WERI-Rb-1 (cell line): ENCODE data around the gene POLE.

Source experiments
- DNase-seq: peaks from one replicate; pipeline ENCODE4 v3.0.0-alpha.2; 2020
- H3K27ac ChIP-seq: fragments of 250-450 bp; sonication (Bioruptor Pico); 2 replicates; pipeline ENCODE4 v1.5.1; 2020; ENCODE audit warnings: mild to moderate bottlenecking, moderate library complexity
- H3K27me3 ChIP-seq: fragments of 250-450 bp; sonication (Bioruptor Pico); 2 replicates; pipeline ENCODE4 v1.5.1; 2021; ENCODE audit warnings: mild to moderate bottlenecking, low read depth, moderate library complexity; ENCODE audit not compliant: insufficient read depth, severe bottlenecking
- H3K36me3 ChIP-seq: fragments of 250-450 bp; sonication (Bioruptor Pico); 2 replicates; pipeline ENCODE4 v1.5.1; 2020; ENCODE audit warnings: mild to moderate bottlenecking, moderate library complexity
- H3K4me3 ChIP-seq: 2 replicates; pipeline ENCODE4 v1.5.1; 2011; ENCODE audit warnings: low read depth, mild to moderate bottlenecking, control low read depth, low read length
- H3K9me3 ChIP-seq: fragments of 250-450 bp; sonication (Bioruptor Pico); 2 replicates; pipeline ENCODE4 v1.5.1; 2021; ENCODE audit warnings: mild to moderate bottlenecking, moderate library complexity; ENCODE audit not compliant: severe bottlenecking
- TF ChIP-seq, protein P1 (sequence below): IDR thresholded peaks from 2 replicates; pipeline ENCODE4 v1.5.1; 2011; ENCODE audit warnings: low read depth, mild to moderate bottlenecking, control low read depth, inconsistent platforms, low read length

POLE gene, protein sequence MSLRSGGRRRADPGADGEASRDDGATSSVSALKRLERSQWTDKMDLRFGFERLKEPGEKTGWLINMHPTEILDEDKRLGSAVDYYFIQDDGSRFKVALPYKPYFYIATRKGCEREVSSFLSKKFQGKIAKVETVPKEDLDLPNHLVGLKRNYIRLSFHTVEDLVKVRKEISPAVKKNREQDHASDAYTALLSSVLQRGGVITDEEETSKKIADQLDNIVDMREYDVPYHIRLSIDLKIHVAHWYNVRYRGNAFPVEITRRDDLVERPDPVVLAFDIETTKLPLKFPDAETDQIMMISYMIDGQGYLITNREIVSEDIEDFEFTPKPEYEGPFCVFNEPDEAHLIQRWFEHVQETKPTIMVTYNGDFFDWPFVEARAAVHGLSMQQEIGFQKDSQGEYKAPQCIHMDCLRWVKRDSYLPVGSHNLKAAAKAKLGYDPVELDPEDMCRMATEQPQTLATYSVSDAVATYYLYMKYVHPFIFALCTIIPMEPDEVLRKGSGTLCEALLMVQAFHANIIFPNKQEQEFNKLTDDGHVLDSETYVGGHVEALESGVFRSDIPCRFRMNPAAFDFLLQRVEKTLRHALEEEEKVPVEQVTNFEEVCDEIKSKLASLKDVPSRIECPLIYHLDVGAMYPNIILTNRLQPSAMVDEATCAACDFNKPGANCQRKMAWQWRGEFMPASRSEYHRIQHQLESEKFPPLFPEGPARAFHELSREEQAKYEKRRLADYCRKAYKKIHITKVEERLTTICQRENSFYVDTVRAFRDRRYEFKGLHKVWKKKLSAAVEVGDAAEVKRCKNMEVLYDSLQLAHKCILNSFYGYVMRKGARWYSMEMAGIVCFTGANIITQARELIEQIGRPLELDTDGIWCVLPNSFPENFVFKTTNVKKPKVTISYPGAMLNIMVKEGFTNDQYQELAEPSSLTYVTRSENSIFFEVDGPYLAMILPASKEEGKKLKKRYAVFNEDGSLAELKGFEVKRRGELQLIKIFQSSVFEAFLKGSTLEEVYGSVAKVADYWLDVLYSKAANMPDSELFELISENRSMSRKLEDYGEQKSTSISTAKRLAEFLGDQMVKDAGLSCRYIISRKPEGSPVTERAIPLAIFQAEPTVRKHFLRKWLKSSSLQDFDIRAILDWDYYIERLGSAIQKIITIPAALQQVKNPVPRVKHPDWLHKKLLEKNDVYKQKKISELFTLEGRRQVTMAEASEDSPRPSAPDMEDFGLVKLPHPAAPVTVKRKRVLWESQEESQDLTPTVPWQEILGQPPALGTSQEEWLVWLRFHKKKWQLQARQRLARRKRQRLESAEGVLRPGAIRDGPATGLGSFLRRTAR (N-terminal part only)

GRCh38 chr12:132687211-132688164 lies at the start of gene POLE, which contains the start of gene PXMP2:
TSS of gene POLE (minus strand) at chr12:132687342. CDS start at chr12:132687315, 27 bp downstream.
TSS of gene PXMP2 (plus strand) at chr12:132687587. CDS start at chr12:132687671, 84 bp downstream.
- Histone ChIP-seq H3K27me3 (no peaks in the 10 kb centered on the region), H3K4me3 (peak within 1 kb of the TSS; percentile 73), H3K27ac (peak within 1 kb of the TSS; percentile 91), H3K36me3 (peaks cover 41% of the 10 kb centered on the region), H3K9me3 (no peaks in the 10 kb centered on the region)
- peak; percentile 96 for DNase-seq
- TF ChIP-seq, protein P1, sequence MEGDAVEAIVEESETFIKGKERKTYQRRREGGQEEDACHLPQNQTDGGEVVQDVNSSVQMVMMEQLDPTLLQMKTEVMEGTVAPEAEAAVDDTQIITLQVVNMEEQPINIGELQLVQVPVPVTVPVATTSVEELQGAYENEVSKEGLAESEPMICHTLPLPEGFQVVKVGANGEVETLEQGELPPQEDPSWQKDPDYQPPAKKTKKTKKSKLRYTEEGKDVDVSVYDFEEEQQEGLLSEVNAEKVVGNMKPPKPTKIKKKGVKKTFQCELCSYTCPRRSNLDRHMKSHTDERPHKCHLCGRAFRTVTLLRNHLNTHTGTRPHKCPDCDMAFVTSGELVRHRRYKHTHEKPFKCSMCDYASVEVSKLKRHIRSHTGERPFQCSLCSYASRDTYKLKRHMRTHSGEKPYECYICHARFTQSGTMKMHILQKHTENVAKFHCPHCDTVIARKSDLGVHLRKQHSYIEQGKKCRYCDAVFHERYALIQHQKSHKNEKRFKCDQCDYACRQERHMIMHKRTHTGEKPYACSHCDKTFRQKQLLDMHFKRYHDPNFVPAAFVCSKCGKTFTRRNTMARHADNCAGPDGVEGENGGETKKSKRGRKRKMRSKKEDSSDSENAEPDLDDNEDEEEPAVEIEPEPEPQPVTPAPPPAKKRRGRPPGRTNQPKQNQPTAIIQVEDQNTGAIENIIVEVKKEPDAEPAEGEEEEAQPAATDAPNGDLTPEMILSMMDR, result no peak

GRCh38 chr12:132736913-132737312 lies 49.8 kb upstream of the POLE start:
- DNase-seq, result no peak
- TF ChIP-seq, protein P1, result no peak
- Histone ChIP-seq H3K27ac (no peak overlapping the region), H3K9me3 (no peaks in the 10 kb centered on the region), H3K4me3 (no peak overlapping the region), H3K36me3 (peaks cover 76% of the 10 kb centered on the region), H3K27me3 (no peaks in the 10 kb centered on the region)

DNA sequence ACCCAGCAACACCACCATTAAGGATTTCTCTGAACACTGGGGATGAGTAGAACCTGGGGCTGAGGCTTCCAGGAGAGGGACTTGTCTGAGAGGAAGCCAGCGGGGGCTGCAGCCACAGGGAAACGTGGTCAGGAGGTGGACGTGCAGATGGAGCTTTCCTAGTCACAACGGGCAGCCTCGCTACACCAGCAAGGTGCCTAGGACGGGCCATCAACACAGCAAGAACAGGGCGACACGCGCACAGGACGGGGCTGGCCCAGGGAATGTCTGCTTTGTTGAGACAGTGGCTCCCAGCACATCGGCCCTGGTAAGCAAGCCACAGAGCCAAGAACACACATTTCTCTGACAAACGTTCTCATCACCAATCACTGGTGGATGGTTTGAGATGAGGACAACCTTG lies 49.2 kb upstream of the POLE start:
- H3K4me3 ChIP-seq, result no peak overlapping the region
- no peak overlapping the region for H3K27ac ChIP-seq
- TF ChIP-seq, protein P1, result no peak
- H3K9me3 ChIP-seq, result no peaks in the 10 kb centered on the region
- peaks cover 74% of the 10 kb centered on the region for H3K36me3 ChIP-seq
- DNase-seq, result no peak
- no peaks in the 10 kb centered on the region for H3K27me3 ChIP-seq

DNA sequence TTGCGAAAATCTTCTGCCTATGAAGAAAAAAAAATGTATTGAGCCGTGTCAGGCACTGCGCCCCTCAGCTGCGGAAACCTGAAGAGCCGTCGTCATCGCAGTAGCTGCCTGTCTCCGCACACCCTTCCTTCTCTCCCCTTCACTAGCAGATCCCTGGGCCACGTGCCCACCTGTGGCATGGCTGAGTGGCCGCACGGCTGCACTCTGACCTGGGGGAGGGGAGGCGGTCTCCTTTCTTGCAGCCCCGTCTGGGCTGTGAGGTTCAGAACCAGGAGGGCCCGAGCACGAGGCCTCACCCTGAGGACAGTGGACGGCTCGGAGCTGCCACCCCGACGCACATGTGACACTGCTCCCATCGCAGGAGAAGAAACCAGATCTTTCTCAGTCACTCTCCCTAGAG lies 48.4 kb upstream of the POLE start:
- Histone ChIP-seq H3K4me3 (no peak overlapping the region), H3K36me3 (peaks cover 77% of the 10 kb centered on the region), H3K27ac (no peak overlapping the region), H3K27me3 (no peaks in the 10 kb centered on the region), H3K9me3 (no peaks in the 10 kb centered on the region)
- DNase-seq, result no peak
- TF ChIP-seq, protein P1, result no peak
